Mesendoderm (in vitro differentiated cells): ENCODE measurements around the gene EPS8L1.
"Not testable (repeated sequence)": the region's sequence is repeated elsewhere in the genome, so short reads cannot be mapped to it uniquely, and the experiment has no call there.

Source experiments
- DNase-seq: peaks from one replicate; pipeline ENCODE4 v3.0.0; 2013
- H2AK5ac ChIP-seq: 2 replicates; pipeline ENCODE4 v1.6.1; 2013; ENCODE audit warnings: low read length, inconsistent platforms
- H2BK120ac ChIP-seq: 2 replicates; pipeline ENCODE4 v1.6.1; 2013; ENCODE audit warnings: low read depth, mild to moderate bottlenecking, low read length, moderate library complexity, mixed read lengths
- H2BK15ac ChIP-seq: replicated peaks from 2 replicates; pipeline ENCODE4 v1.6.1; 2013; ENCODE audit warnings: low read depth, mild to moderate bottlenecking, moderate library complexity
- H2BK5ac ChIP-seq: 2 replicates; pipeline ENCODE4 v1.6.1; 2013; ENCODE audit warnings: low read length, inconsistent platforms
- H3K18ac ChIP-seq: 2 replicates; pipeline ENCODE4 v1.6.1; 2013; ENCODE audit warnings: mild to moderate bottlenecking, low read length, mixed read lengths
- H3K23ac ChIP-seq: one replicate; pipeline ENCODE4 v1.6.1; 2013; ENCODE audit warnings: low read length
- H3K27ac ChIP-seq: 2 replicates; pipeline ENCODE4 v1.5.1; 2013; ENCODE audit warnings: low read depth, mild to moderate bottlenecking, inconsistent platforms, low read length, moderate library complexity
- H3K27me3 ChIP-seq: 2 replicates; pipeline ENCODE4 v1.6.1; 2013; ENCODE audit warnings: low read length, control low read depth, mild to moderate bottlenecking, inconsistent platforms; ENCODE audit not compliant: insufficient read depth, poor library complexity
- H3K36me3 ChIP-seq: 2 replicates; pipeline ENCODE4 v1.6.1; 2013; ENCODE audit warnings: low read length, inconsistent platforms; ENCODE audit not compliant: control insufficient read depth, insufficient read depth
- H3K4ac ChIP-seq: one replicate; pipeline ENCODE4 v1.6.1; 2013; ENCODE audit warnings: low read depth, mild to moderate bottlenecking, low read length, moderate library complexity
- H3K4me1 ChIP-seq: 2 replicates; pipeline ENCODE4 v1.6.1; 2013; ENCODE audit warnings: low read depth, low read length, inconsistent platforms; ENCODE audit not compliant: control insufficient read depth
- H3K4me2 ChIP-seq: 2 replicates; pipeline ENCODE4 v1.6.1; 2013; ENCODE audit warnings: low read length
- H3K4me3 ChIP-seq: 2 replicates; pipeline ENCODE4 v1.5.1; 2013; ENCODE audit warnings: mild to moderate bottlenecking, low read length
- H3K56ac ChIP-seq: one replicate; pipeline ENCODE4 v1.6.1; 2013; ENCODE audit warnings: low read length
- H3K79me1 ChIP-seq: 2 replicates; pipeline ENCODE4 v1.6.1; 2013; ENCODE audit warnings: low read length, inconsistent platforms
- H3K79me2 ChIP-seq: 2 replicates; pipeline ENCODE4 v1.6.1; 2013; ENCODE audit warnings: mild to moderate bottlenecking, low read length; ENCODE audit not compliant: control insufficient read depth, insufficient read depth
- H3K9ac ChIP-seq: 2 replicates; pipeline ENCODE4 v1.6.1; 2013; ENCODE audit warnings: low read length, inconsistent platforms
- H4K5ac ChIP-seq: one replicate; pipeline ENCODE4 v1.6.1; 2013; ENCODE audit warnings: low read length
- H4K8ac ChIP-seq: one replicate; pipeline ENCODE4 v1.6.1; 2013; ENCODE audit warnings: low read depth, mild to moderate bottlenecking, control low read depth, low read length, moderate library complexity
- WGBS: extraction: QIAGEN DNeasy Blood & Tissue Kit; methylation state at CpG from one replicate; pipeline ENCODE4 v1.1.7; 2013; ENCODE audit warnings: low lambda C conversion rate, missing lambda C conversion rate; ENCODE audit not compliant: insufficient coverage; ENCODE audit errors: extremely low coverage; 5-methylcytosine and 5-hydroxymethylcytosine counted together

Gene EPS8L1

GRCh38 chr19:55103190-55103589, 27.5 kb downstream of the EPS8L1 start:
- Histone ChIP-seq H3K79me2 (no peaks in the 10 kb centered on the region), H3K23ac (no peak overlapping the region), H3K4me3 (no peak overlapping the region), H2AK5ac (no peak overlapping the region), H3K9ac (no peak overlapping the region), H2BK15ac (no peak overlapping the region), H2BK5ac (no peak overlapping the region), H3K79me1 (peaks cover 3% of the 10 kb centered on the region), H3K4ac (no peak overlapping the region), H3K27ac (no peak overlapping the region), H3K4me2 (no peak overlapping the region), H3K27me3 (no peaks in the 10 kb centered on the region), H3K4me1 (no peaks in the 10 kb centered on the region), H2BK120ac (no peak overlapping the region), H3K18ac (no peak overlapping the region), H3K56ac (no peak overlapping the region), H4K5ac (no peak overlapping the region), H4K8ac (no peak overlapping the region), H3K36me3 (peaks cover 2% of the 10 kb centered on the region)
- no peak for DNase-seq
- no CpG with 5 or more reads among the region's 9 CpGs for WGBS

DNA sequence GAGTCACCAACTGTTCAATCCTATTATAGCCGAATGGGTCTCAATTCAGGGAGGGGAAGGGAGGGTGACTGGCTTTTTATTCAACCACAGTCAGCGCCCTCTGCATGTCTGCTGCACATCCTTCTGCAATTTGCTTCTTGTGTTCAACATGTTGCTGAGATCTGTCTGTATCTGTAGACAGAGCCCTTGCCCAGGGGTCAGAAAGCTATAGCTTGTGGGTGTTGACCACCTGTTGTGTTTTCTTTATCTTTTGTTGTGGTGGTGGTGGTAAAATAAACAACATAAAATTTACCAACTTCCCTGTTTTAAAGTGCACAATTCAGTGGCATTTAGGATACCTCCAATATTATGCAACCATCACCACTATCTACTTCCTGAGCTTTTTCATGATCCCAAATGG, 29.6 kb downstream of the EPS8L1 start:
- H2BK15ac ChIP-seq, result no peak overlapping the region
- no peak overlapping the region for H2BK120ac ChIP-seq
- H3K4me2 ChIP-seq, result no peak overlapping the region
- H2BK5ac ChIP-seq, result no peak overlapping the region
- no peaks in the 10 kb centered on the region for H3K79me2 ChIP-seq
- no CpG with 5 or more reads among the region's 2 CpGs for WGBS
- H3K27ac ChIP-seq, result no peak overlapping the region
- H3K23ac ChIP-seq, result no peak overlapping the region
- no peaks in the 10 kb centered on the region for H3K4me1 ChIP-seq
- H3K36me3 ChIP-seq, result peaks cover 2% of the 10 kb centered on the region
- no peak overlapping the region for H3K9ac ChIP-seq
- no peak overlapping the region for H2AK5ac ChIP-seq
- H3K79me1 ChIP-seq, result peaks cover 6% of the 10 kb centered on the region
- H4K5ac ChIP-seq, result no peak overlapping the region
- no peak for DNase-seq
- no peak overlapping the region for H3K4me3 ChIP-seq
- H3K4ac ChIP-seq, result no peak overlapping the region
- no peak overlapping the region for H3K18ac ChIP-seq
- H4K8ac ChIP-seq, result no peak overlapping the region
- no peaks in the 10 kb centered on the region for H3K27me3 ChIP-seq
- H3K56ac ChIP-seq, result no peak overlapping the region

DNA sequence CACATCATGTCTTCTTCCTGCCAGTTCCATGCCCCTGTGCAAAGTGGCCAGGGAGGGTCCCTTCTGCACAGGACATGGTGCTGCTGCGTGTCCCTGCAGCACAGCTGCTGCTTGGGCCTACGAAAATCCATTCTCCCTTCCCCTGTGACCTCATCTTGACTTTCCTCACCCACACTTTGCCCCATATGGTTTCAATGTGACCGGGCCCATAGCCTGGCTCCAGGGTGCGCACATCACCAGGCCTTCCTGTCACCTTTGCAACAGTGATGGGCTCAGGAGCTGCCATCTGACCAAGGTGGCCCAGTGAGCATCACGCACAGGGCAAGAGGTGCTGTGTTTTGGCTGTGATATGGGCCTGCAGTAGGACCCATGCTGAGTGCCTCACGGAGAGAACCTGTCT, 30.9 kb downstream of the EPS8L1 start:
- no peak overlapping the region for H3K23ac ChIP-seq
- H3K4me1 ChIP-seq, result no peaks in the 10 kb centered on the region
- no peaks in the 10 kb centered on the region for H3K79me2 ChIP-seq
- no peak overlapping the region for H3K9ac ChIP-seq
- H4K8ac ChIP-seq, result no peak overlapping the region
- H4K5ac ChIP-seq, result no peak overlapping the region
- no peak overlapping the region for H3K18ac ChIP-seq
- no peak overlapping the region for H2BK120ac ChIP-seq
- DNase-seq, result no peak
- H3K27ac ChIP-seq, result no peak overlapping the region
- no peak overlapping the region for H3K4me3 ChIP-seq
- no peak overlapping the region for H3K56ac ChIP-seq
- H3K4me2 ChIP-seq, result no peak overlapping the region
- WGBS, result no CpG with 5 or more reads among the region's 6 CpGs
- H2BK5ac ChIP-seq, result no peak overlapping the region
- H3K79me1 ChIP-seq, result peaks cover 7% of the 10 kb centered on the region
- H2AK5ac ChIP-seq, result no peak overlapping the region
- H3K36me3 ChIP-seq, result peaks cover 2% of the 10 kb centered on the region
- H3K4ac ChIP-seq, result no peak overlapping the region
- no peaks in the 10 kb centered on the region for H3K27me3 ChIP-seq
- no peak overlapping the region for H2BK15ac ChIP-seq

DNA sequence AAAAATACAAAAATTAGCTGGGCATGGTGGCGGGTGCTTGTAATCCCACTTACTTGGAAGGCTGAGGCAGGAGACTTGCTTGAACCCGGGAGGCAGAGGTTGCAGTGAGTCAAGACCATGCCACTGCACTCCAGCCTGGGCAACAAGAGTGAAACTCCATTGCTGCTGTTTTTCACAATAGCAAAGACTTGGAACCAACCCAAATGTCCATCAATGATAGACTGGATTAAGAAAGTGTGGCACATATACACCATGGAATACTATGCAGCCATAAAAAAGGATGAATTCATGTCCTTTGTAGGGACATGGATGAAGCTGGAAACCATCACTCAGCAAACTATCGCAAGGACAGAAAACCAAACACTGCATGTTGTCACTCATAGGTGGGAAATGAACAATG, 31.6 kb downstream of the EPS8L1 start:
- not testable (repeated sequence) for H3K18ac ChIP-seq, H4K8ac ChIP-seq, H2BK120ac ChIP-seq, DNase-seq, H3K79me2 ChIP-seq, H3K4me3 ChIP-seq, H3K27ac ChIP-seq, H4K5ac ChIP-seq, H3K27me3 ChIP-seq, H2BK15ac ChIP-seq, H3K4me1 ChIP-seq, H3K4me2 ChIP-seq, H3K23ac ChIP-seq, H3K9ac ChIP-seq, H2AK5ac ChIP-seq, H3K4ac ChIP-seq, H3K56ac ChIP-seq, H2BK5ac ChIP-seq, H3K36me3 ChIP-seq
- no CpG with 5 or more reads among the region's 3 CpGs for WGBS
- H3K79me1 ChIP-seq, result peaks cover 10% of the 10 kb centered on the region

- H3K23ac ChIP-seq, result no peak overlapping the region
- no peaks in the 10 kb centered on the region for H3K4me1 ChIP-seq
- H3K4ac ChIP-seq, result no peak overlapping the region
- no peak overlapping the region for H4K5ac ChIP-seq
- peaks cover 28% of the 10 kb centered on the region for H3K79me1 ChIP-seq
- no peak overlapping the region for H2AK5ac ChIP-seq
- no peak for DNase-seq
- H3K9ac ChIP-seq, result no peak overlapping the region
- H3K4me2 ChIP-seq, result no peak overlapping the region
- H3K56ac ChIP-seq, result no peak overlapping the region
- no peak overlapping the region for H3K18ac ChIP-seq
- H3K36me3 ChIP-seq, result no peaks in the 10 kb centered on the region
- H4K8ac ChIP-seq, result no peak overlapping the region
- WGBS, result no CpG with 5 or more reads among the region's 20 CpGs
- H3K27me3 ChIP-seq, result no peaks in the 10 kb centered on the region
- H3K4me3 ChIP-seq, result no peak overlapping the region
- no peak overlapping the region for H2BK15ac ChIP-seq
- no peak overlapping the region for H2BK5ac ChIP-seq
- H2BK120ac ChIP-seq, result no peak overlapping the region
- H3K79me2 ChIP-seq, result peaks cover 18% of the 10 kb centered on the region
- H3K27ac ChIP-seq, result no peak overlapping the region
These were observed 34.0 kb downstream of the EPS8L1 start for GRCh38 chr19:55109527-55110291.
